HEK293T (cell line): ENCODE results near the gene TUBAL3.

ENCODE experiments used
- CTCF ChIA-PET: fragments of 350-600 bp; formaldehyde crosslinking; extraction: SDS; loops from one replicate; lab custom pipeline; 2021; ENCODE audit warnings: antibody characterized with exemption, inconsistent platforms; lab: Yijun Ruan, JAX
- POLR2A ChIA-PET: fragments of 350-600 bp; formaldehyde crosslinking; extraction: SDS; loops from one replicate; lab custom pipeline; 2020; ENCODE audit warnings: antibody characterized with exemption, inconsistent platforms; lab: Yijun Ruan, JAX
- DNase-seq: peaks from one replicate; pipeline ENCODE4 v3.0.0; 2012; ENCODE audit warnings: mixed read lengths; ENCODE audit errors: extremely low spot score
- ARNT ChIP-seq: fragments of 450-650 bp; IDR thresholded peaks from 2 replicates; pipeline ENCODE4 v1.6.1; 2017; ENCODE audit warnings: mild to moderate bottlenecking
- BHLHE40 ChIP-seq: fragments of 450-650 bp; IDR thresholded peaks from 2 replicates; pipeline ENCODE4 v1.6.1; 2016; ENCODE audit warnings: mild to moderate bottlenecking, moderate library complexity, borderline replicate concordance
- CTBP1 ChIP-seq: fragments of 450-650 bp; IDR thresholded peaks from 2 replicates; pipeline ENCODE4 v1.6.1; 2016; ENCODE audit warnings: borderline replicate concordance
- ELF4 ChIP-seq: fragments of 450-650 bp; IDR thresholded peaks from 2 replicates; pipeline ENCODE4 v1.6.1; 2017; ENCODE audit warnings: antibody characterized with exemption
- FOXA1 ChIP-seq: fragments of 450-650 bp; IDR thresholded peaks from 2 replicates; pipeline ENCODE4 v1.6.1; 2016; ENCODE audit warnings: mild to moderate bottlenecking
- FOXK2 ChIP-seq: fragments of 450-650 bp; IDR thresholded peaks from 2 replicates; pipeline ENCODE4 v1.6.1; 2016; ENCODE audit warnings: mild to moderate bottlenecking
- FOXM1 ChIP-seq: fragments of 450-650 bp; IDR thresholded peaks from 2 replicates; pipeline ENCODE4 v1.6.1; 2017; ENCODE audit warnings: mild to moderate bottlenecking, borderline replicate concordance
- HDGF ChIP-seq: fragments of 450-650 bp; IDR thresholded peaks from 2 replicates; pipeline ENCODE4 v1.6.1; 2017; ENCODE audit warnings: antibody characterized with exemption, borderline replicate concordance
- L3MBTL2 ChIP-seq: fragments of 450-650 bp; conservative IDR thresholded peaks from 2 replicates; pipeline ENCODE4 v1.6.1; 2016; ENCODE audit warnings: mild to moderate bottlenecking
- LEF1 ChIP-seq: fragments of 450-650 bp; IDR thresholded peaks from 2 replicates; pipeline ENCODE4 v1.6.1; 2017; ENCODE audit warnings: mild to moderate bottlenecking, borderline replicate concordance
- NFRKB ChIP-seq: fragments of 450-650 bp; IDR thresholded peaks from 2 replicates; pipeline ENCODE4 v1.6.1; 2016; ENCODE audit warnings: mild to moderate bottlenecking, moderate library complexity
- SP1 ChIP-seq: fragments of 450-650 bp; IDR thresholded peaks from 2 replicates; pipeline ENCODE4 v1.6.1; 2017
- SUZ12 ChIP-seq: fragments of 450-650 bp; IDR thresholded peaks from 2 replicates; pipeline ENCODE4 v1.6.1; 2016; ENCODE audit warnings: mild to moderate bottlenecking
- TARDBP ChIP-seq: fragments of 450-650 bp; IDR thresholded peaks from 2 replicates; pipeline ENCODE4 v1.6.1; 2016
- ZNF384 ChIP-seq: fragments of 450-650 bp; IDR thresholded peaks from 2 replicates; pipeline ENCODE4 v1.6.1; 2016
- TF ChIP-seq, protein P1 (sequence below): fragments of 450-650 bp; IDR thresholded peaks from 2 replicates; pipeline ENCODE4 v1.6.1; 2016

Gene TUBAL3

DNA sequence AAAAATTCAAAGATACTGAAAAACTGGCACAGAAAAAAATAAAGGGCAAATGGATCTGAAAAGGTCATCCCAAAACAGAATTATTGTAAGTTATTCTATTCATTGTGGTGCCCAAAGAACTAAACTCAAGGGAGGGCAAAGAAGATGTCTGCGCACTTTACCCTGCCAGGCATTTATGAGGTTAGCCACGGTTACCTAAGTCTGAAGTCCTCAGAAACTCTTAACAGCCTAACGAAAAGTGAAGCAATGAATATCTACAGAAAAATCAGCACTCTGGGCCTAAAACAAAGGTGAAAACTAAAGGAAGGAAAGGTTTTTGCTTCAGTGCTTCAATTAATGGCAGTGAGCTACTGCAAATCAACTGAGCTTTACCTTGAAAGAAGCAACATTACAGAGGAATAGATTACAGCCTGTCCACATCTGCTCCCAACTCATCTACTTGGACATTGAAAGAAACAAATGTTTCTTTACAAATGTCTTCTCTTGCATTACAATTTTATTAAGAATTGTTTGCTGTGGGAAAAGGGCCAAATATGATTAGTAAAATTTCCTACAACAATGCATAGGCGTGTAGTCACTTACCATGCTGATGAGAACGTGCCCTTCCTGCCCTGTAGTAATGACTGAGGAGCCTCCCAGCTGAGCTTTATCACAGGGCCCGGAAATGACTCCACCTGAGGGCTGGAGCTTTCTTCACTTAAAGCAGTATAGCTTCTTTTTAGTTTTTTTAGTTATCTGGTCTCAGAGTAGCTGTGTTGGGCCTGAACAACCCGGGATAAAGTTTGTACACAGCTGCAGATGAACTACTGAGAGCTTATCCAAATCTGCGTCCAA lies at the start of gene TUBAL3:
TSS of gene TUBAL3 (minus strand) at position 621 of the 834 bp plus-strand sequence. CDS start at position 585, 36 bp downstream.
- TF ChIP-seq TARDBP (no peak), ARNT (no peak), SP1 (no peak), ZNF384 (no peak), L3MBTL2 (no peak), BHLHE40 (no peak), NFRKB (no peak), CTBP1 (no peak), FOXA1 (no peak)
- TF ChIP-seq, protein P1, sequence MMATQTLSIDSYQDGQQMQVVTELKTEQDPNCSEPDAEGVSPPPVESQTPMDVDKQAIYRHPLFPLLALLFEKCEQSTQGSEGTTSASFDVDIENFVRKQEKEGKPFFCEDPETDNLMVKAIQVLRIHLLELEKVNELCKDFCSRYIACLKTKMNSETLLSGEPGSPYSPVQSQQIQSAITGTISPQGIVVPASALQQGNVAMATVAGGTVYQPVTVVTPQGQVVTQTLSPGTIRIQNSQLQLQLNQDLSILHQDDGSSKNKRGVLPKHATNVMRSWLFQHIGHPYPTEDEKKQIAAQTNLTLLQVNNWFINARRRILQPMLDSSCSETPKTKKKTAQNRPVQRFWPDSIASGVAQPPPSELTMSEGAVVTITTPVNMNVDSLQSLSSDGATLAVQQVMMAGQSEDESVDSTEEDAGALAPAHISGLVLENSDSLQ, result no peak
- ChIA-PET POLR2A (no interaction called here), CTCF (interaction anchor here (0.6 kb wide), 2 partner anchors 554 to 1831 kb away, joined by 4 to 5 read pairs; no protein-coding TSS in a partner anchor)
- DNase-seq, result no peak

GRCh38 chr10:5453749-5454489 lies 49.3 kb upstream of the TUBAL3 start:
- TF ChIP-seq CTBP1 (no peak), BHLHE40 (no peak), FOXK2 (no peak), NFRKB (no peak), SUZ12 (no peak)
- POLR2A ChIA-PET, result interaction anchor here (1.1 to 1.2 kb wide), 2 partner anchors 8 to 170 kb away, joined by 3 read pairs; no protein-coding TSS in a partner anchor
- DNase-seq, result no peak
- CTCF ChIA-PET, result no interaction called here

DNA sequence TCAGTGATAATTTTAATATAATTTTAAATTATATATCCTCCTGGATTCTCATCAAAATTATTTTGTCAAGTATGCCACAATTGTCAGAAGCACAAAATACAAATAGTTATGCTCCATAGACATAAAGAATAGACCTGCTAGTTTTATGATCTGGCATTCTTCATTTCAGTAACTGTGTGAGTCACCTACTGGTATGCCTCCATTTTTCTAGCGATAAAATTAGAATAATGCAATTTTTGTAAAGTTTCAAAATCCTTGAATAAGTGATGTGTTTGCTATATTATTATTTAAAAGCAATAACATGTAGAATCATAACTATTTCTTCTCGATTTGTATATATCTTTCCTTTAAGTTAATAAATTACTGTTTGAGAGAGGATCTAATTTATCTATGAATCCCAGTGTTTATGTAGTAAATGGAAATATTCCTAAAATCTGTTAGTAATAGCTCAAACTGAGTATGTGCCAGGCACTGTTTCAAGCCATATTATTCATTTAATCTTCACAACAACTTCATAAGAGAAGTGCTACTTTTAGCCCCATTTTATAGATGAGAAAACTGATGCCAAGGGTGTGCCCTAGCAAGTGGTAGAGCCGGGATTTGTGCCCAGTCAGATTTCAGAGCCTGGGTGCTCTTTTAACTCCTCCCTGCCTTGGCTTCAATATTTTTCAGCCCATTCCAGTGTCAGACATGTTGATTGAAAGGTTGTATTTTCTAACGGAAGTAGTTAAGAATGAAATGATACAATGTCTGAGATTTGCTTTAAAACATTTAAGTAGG lies 46.2 kb upstream of the TUBAL3 start:
- POLR2A ChIA-PET, result no interaction called here
- DNase-seq, result no peak
- no peak for TF ChIP-seq BHLHE40
- TF ChIP-seq FOXM1, result no peak
- TF ChIP-seq CTBP1, result no peak
- no peak for TF ChIP-seq LEF1
- TF ChIP-seq HDGF, result no peak
- TF ChIP-seq FOXA1, result no peak
- TF ChIP-seq FOXK2, result no peak
- CTCF ChIA-PET, result no interaction called here

- no peak for DNase-seq
- CTCF ChIA-PET, result no interaction called here
Observed at GRCh38 chr10:5449823-5450222, 45.2 kb upstream of the TUBAL3 start.

GRCh38 chr10:5449227-5449626 lies 44.6 kb upstream of the TUBAL3 start:
- POLR2A ChIA-PET, result no interaction called here
- no peak for TF ChIP-seq TARDBP
- no peak for TF ChIP-seq FOXK2
- no peak for TF ChIP-seq FOXM1
- TF ChIP-seq BHLHE40, result no peak
- TF ChIP-seq L3MBTL2, result no peak
- TF ChIP-seq NFRKB, result no peak
- TF ChIP-seq CTBP1, result no peak
- no peak for TF ChIP-seq ELF4
- no peak for TF ChIP-seq ZNF384
- TF ChIP-seq, protein P1, result no peak
- TF ChIP-seq ARNT, result no peak
- TF ChIP-seq SP1, result no peak
- TF ChIP-seq SUZ12, result no peak
- TF ChIP-seq LEF1, result no peak

More at GRCh38 chr10:5449823-5450222, 45.2 kb upstream of the TUBAL3 start:
- POLR2A ChIA-PET, result no interaction called here
- TF ChIP-seq FOXA1, result no peak
- no peak for TF ChIP-seq BHLHE40
- TF ChIP-seq, protein P1, result no peak
- TF ChIP-seq ARNT, result no peak
- TF ChIP-seq ELF4, result no peak
- no peak for TF ChIP-seq LEF1
- TF ChIP-seq HDGF, result no peak
- no peak for TF ChIP-seq ZNF384
- TF ChIP-seq FOXK2, result no peak
- TF ChIP-seq CTBP1, result no peak
- TF ChIP-seq SUZ12, result no peak
- TF ChIP-seq TARDBP, result no peak
- no peak for TF ChIP-seq SP1
- TF ChIP-seq NFRKB, result no peak

More at GRCh38 chr10:5449227-5449626, 44.6 kb upstream of the TUBAL3 start:
- CTCF ChIA-PET, result no interaction called here
- no peak for DNase-seq
